ENCODE data around the gene MBNL1.

GRCh38 chr3:152272771-152273242, 4.1 kb downstream of the MBNL1 start:
- TF ChIP-seq FOXA1 (IDR thresholded peaks at IDR 0.05): no peak
- TF ChIP-seq SP1 (IDR thresholded peaks at IDR 0.05): no peak
- TF ChIP-seq ELF4 (IDR thresholded peaks at IDR 0.05): no peak
- no peak for TF ChIP-seq BHLHE40 (IDR thresholded peaks at IDR 0.05; ENCODE audit: borderline replicate concordance)
- TF ChIP-seq FOXM1 (IDR thresholded peaks at IDR 0.05; ENCODE audit: borderline replicate concordance): no peak

All from HEK293T (cell line).